ENCODE measurements around the gene NRAP.
"Not testable (repeated sequence)": the region's sequence is repeated elsewhere in the genome, so short reads cannot be mapped to it uniquely, and the experiment has no call there.

NRAP gene

DNA sequence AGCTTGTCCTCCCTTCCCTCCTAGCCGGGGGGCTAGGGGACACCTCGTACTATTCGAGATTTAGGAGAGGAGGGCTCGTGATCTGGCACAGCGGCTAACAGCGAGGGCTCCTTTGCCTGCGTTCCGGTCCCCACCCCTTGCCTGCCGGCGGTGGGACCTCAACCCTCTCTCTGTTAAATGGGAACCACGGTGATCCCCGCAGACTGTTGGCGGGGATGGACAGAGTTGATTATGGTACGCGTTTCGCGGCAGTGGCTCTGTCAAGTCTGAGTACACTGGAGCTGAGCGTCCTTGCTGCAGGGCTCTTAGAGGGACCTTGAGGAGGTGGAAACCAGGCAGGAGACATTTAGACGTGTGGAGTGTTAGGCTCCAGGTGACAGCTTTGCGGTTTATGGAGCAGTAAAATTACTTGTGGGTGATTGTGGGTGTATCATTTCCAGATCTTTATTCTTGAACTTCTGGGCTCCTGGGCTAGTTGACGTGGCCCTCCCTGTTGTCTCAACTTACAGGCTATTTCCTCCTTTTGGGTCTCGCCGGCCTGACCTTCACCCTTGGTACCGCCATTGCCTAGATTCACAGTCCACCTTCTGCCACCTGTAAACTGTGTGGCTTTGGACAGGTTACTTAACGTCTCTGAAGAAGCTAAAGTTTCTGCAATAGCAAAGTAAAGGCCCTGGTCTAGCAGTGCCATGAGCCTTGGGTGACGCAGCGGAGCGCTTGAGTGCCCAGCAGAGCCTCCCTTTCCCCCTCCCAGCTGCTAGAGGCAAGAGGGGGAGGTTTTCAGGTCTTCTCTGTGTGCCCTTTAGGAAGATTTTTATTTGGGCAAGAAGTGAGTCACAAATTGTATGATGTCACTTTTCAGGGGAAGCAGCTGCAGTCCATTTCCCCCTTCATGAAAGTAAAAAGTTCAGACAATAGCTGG lies 16.6 kb upstream of the NRAP start:
- peak; percentile 46 for DNase-seq (ENCODE audit: low read depth, low spot score)

DNA sequence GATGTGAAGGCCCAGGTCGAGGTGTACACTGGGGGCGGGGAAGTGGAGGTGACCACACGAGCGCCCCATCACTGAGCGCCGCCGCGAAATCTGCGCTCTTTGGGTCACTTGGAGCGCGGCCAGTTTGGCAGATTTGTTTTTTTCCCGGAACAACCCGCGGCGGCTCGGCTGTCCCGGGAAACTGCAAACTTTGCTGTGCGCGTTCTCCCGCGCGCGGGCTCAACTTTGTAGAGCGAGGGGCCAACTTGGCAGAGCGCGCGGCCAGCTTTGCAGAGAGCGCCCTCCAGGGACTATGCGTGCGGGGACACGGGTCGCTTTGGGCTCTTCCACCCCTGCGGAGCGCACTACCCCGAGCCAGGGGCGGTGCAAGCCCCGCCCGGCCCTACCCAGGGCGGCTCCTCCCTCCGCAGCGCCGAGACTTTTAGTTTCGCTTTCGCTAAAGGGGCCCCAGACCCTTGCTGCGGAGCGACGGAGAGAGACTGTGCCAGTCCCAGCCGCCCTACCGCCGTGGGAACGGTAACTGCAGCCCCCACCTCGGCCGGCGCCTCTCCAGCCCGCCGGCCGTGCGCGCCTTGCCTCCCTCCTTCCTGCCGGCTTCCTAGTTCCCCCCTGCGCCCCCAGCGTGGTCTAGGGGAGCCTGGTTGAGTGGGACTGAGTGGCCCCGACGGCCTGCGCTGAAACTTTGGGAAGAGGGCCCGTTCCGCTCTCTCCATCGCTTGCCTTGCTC lies 15.8 kb upstream of the NRAP start, which contains the start of gene CASP7:
CASP7 (plus strand) TSS at position 450 of the 727 bp plus-strand sequence. CDS start 17,582 bp downstream, outside the sequence.
- DNase-seq (ENCODE audit: low read depth, low spot score) = peak; percentile 93

DNA sequence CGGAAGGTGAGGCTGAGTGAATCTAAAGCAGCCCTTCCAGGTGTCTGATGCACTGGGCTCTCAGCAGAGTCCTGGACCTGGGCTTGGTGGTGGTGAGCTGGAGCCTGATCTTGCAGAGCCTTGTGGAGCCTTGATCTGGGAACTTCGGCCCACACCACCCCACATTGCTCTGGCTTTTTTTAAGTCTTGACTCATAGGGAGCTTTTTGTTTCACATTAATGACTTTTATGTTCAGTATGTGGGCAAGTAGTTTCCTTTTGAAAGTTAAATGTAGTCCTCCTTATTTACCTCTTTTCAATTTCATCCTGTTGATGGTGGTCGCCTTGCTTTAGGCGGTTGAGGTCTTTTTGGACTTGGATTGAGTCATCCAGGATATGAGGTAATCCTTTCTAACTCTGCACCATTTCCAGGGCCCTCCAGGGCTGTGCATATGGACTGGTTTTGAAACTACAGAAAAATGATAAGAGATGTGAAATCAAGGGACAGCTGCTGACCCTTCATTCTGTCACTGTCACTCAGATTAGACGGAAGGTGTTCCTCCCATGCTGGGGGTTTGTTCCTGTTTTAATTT lies 2.9 kb upstream of the NRAP start:
- DNase-seq (ENCODE audit: low read depth, low spot score) = peak; percentile 30

DNA sequence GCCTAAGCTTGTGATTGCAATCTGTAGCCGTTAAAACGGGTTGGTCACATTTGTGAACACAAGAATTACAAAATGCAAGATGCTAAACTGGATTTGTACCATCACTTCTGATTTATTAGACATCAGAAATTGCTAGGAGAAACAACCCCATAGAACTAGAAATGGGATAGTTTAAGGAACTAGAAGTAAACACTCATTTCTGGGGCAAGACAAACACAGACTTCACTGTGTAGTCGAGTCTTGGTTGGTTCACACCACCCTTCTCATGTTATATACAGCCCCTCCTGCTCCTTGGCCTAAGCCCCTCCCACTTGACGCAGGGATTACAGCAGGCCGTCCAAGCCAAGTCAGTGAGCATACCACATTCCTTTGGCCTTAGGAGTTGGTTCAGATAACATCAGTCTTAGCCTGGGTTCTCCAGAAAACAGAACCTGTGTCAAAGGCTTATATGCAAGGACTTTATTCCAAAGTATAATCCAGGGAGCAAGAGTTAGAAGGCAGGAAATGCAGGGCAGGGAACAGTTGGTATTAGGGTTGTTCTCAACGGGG lies 2.0 kb upstream of the NRAP start:
- peak; percentile 75 for DNase-seq (ENCODE audit: low read depth, low spot score)

DNA sequence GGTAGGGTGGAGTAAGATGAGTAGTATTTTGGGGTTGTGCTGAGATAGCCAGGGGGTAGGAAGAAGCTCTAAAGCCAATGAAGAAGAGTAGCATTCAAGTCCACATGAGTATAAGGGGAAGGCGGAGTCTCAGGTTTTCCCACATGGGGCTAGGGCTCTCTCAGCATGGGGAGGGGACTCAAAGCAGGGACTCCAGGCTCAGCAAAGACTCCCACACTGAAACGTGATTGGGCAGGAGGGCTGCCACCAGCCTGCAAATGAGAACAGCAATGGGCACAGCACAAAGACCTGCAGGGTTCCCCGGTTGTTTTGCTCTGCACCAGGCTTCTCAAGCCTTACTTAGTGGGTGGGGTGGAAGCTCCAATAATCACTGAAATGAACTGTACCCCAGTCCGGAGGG lies 1.5 kb upstream of the NRAP start:
- DNase-seq (ENCODE audit: low read depth, low spot score) = no peak

DNA sequence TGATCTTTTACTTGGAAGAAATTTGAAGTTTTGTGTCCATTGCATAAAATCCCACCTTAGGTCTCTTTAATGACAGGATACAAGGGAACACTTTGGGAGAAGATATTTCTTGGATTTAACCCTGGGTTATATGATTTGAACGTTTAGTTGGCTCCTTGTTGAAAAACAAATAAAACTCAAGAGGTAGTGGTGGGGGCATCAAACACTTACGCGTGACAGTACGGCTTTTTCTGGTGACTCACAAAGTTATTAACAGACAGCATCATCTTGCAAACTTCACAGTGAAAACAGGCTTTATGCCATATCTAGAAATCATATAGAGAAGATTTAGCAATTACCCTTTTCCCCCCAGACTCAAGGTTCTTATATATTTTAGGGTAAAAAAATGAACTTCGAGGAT lies 699 bp downstream of the NRAP start:
- DNase-seq (ENCODE audit: low read depth, low spot score) = no peak

DNA sequence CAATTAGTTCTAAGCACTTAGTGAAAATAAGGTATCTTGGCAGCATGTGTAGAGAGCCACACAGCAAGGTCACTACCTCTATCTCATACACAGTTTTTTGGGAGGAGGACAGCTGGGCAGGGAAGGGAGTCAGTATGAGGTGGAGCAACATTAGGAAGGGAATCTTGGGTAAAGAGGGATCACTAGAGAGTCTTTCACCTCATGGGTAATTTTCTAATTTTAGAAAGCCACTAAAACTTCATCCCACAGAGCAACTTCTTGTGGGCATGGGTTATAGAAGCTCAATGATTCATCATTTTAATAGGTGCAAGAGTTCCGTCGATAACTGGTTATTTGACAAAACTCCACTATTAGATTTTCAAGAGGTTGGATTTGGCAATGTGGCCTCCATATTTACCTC lies 2.5 kb downstream of the NRAP start:
- DNase-seq (ENCODE audit: low read depth, low spot score) = no peak

DNA sequence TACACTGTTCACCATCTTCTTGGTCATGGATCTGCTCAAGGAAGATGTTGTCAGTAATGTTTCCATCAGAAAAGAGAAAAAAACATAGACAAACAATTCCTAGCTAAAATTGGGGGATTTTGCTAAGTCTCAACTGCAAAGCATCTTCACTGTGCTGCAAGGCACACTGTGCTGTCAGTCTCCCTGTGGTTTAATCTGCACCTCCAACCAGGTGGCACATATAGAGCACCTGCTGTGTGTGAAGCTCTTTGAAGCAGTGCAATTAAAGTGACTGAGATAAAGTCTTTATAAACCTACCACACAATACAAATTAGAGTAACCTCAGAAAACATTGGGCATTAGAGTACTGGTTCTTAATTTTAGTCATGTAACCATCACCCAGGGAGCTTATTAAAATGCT lies 6.3 kb downstream of the NRAP start:
- no peak for DNase-seq (ENCODE audit: low read depth, low spot score)

DNA sequence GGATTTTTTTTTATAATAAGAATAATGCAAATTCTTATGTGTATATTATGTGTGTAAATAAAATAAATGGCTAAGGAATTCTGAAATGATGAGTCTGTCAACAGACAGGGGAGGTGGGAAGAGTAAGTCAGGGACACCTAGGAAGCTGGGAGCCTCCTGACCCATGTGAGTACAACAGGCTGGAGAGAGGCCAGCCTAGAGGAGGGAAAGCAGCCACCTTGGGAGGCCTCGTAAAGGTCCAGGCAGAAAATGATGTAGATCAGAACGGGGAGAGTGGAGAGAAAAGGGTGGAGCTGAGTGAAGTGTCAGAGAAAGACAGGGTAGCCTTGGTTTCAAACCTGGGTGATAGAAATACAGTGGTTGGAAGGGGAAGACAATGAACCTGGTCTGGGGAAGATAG lies 6.9 kb downstream of the NRAP start:
- DNase-seq (ENCODE audit: low read depth, low spot score) = no peak

DNA sequence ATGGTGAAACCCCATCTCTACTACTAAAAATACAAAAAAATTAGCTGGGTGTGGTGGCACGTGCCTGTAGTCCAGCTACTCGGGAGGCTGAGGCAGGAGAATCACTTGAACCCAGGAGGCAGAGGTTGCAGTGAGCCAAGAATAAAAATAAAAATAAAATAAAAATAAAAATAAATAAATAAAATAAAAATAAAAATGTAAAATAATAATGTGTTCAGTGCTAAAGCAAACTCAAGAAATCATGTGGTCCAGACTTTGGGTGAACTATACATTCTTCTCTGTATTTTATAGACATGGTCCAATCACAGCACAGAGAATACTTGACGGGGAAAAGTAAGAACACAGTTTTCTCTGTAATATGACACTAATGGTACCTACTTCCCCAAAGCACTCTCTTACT lies 11.4 kb downstream of the NRAP start:
- not testable (repeated sequence) for DNase-seq (ENCODE audit: low read depth, low spot score)

DNA sequence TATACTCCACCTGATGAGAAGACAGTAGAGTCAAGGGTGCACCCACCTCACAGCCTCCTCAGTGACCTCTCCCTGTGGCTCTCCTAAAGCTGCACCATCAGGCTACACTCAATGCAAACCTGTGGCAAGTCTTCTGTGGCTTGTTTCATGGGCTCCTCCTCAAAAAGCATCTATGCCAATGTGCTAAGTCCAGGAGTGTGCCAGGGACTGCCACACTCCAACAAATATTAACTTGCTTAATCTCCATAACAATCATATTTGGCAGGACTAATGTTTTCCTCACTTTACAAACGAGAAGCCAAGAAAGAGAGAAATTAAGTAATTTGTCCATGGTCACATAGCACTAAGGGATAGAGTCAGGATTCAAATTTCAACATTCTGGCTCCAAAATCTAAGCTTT lies 11.9 kb downstream of the NRAP start:
- DNase-seq (ENCODE audit: low read depth, low spot score) = no peak

DNA sequence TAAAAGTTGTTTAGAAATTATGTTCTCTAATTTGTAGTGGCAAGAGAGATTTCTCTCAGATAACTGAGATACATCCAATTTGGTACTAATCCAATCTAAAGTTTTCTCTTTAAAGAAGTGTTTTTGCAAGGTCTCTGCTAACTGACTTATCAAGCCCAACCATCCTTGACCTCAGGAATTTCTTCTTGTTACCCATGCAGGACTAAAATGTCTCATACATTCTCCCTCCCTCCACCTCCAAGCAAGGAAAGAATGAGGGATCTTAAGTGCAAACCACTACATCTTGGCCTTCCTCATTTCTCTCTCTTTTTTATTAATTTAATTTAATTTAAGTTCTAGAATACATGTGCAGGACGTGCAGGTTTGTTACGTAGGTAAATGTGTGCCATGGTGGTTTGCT lies 12.8 kb downstream of the NRAP start:
- DNase-seq (ENCODE audit: low read depth, low spot score) = peak; percentile 58

DNA sequence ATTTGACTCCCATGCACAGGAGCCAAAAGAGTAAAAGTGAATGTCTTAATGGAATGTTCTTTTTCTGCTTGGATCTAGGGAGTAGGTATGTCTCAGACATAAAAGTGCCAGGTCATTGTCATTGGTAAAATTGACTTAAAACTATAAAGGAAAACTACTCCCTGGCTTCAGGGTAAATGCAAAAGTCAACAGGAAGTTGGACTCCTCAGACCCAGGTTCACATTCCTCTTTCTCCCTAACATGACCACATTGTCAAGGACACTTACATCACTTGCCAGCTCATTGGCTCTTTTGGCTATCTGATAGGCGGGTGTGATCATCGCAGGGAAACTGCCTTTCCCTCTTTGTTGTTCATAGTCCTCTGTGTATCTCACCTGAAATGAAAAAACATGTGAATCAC lies 13.7 kb downstream of the NRAP start:
- DNase-seq (ENCODE audit: low read depth, low spot score) = no peak

DNA sequence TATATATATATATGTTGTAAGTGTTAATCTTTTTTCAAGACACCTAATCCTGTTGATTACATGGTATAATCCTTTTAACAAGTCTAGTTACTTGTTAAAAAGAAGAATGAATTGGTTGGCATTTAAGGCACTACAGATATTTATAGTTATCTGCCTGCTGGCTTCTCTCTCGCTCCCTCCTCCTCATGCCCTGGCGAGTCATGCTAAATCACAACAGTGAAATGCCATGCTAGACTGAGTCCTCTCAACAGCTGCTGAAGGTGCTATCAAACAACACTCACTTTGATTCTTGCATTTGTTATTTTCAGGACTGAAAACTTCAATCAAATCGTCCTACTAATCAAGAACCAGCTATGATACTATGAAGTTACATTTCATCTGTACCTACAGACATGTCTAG lies 15.4 kb downstream of the NRAP start:
- DNase-seq (ENCODE audit: low read depth, low spot score) = peak; percentile 46

DNA sequence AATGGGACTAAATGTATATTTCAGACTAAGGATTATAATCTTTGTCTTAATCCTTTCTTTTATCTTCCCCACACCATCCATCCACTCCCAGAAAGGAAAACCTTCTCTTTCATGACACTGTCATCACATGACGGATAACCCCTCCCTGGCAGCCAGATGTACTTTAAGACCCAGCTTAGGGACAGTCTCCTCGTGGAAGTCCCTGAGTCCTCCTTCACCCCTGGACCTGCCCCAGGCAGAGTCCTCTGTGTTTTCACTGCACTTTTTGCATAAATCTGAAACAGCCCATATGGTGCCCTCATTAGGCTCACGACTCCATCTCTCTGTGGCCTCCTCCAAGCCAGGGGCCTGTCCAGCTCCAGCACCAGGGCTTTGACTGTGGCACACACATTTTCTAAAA lies 16.0 kb downstream of the NRAP start:
- no peak for DNase-seq (ENCODE audit: low read depth, low spot score)

DNA sequence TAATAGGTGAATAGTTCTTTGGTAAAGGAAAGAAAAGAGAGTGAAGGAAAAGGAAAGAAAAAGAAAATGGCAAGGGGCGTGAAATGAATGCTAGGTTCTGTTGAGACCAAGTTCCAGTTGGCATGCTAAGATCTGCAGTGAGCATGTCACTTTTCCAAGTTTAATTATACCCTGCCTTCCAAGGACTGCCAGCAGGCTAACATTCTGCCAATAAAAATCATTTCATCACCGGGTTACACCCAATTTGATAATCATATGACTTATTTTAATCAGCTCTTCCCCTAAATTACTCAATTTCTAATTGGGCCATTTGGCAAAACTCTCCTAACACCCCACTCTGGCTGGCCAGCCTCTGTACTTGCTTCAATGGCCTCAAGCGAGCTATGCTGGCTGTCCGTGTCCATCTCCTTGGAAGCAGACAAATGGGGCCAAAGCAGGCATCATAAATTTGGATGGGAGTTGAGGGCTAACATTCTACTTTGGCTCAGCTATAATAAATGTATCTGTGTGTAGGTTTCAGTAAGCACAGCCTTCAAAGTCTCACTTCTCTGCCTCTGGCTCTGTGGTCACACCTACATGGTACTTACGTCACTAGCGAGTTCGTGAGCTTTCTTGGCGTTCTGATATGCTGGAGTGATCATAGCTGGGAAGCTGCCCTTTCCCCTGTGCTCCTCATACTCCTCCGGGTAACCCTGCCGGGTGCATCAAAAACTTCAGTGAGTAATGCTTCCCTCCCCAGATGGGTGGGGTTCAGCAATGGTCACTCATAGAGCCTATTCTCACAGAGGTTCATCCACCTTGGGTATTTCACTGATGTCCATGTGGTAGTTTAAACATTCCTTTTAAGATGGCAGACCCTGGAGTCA lies 17.3 kb downstream of the NRAP start:
- DNase-seq (ENCODE audit: low read depth, low spot score) = no peak

DNA sequence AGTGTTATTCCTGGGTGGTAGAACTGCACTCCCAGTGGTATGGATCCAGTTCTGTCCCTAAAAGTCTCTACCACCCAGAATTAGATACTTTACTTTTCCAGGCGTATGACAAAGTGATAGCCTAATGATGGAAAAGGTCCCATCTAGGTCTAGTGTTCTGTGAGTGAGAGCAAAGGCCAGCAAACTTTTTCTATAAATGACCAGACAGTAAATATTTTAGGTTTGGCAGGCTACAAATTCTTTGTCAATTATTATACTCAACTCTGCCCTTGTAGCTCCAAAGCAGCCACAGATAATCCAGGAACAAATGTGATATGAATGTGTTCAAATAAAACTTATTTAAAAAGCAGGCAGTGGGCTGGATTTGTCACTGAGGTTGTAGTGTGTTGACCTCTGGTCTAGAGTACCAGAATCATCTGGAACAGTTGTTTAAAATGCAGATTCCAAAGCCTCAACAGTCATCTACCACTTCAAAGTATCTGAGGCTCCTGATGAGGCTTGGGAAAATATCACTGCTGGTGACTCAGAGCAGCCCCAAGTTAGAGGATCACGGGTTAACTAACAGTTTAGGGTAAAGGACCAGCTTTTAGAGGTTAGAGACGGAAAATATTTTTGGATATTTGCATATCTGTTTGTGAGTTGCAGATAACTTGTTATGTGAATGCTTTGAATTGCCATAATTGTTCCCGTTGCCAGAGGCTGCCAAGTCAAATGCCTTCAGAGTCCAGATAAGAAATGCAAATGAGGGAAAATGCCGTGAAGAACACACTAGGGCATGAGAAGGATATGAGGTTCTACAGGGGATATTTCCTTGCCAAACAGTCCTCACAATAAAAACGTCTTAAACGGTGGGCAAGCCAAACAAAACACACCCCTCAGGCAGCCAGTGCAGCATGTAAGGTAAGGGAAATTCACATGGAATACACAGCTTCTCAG lies 19.4 kb downstream of the NRAP start:
- DNase-seq (ENCODE audit: low read depth, low spot score) = peak; percentile 92

DNA sequence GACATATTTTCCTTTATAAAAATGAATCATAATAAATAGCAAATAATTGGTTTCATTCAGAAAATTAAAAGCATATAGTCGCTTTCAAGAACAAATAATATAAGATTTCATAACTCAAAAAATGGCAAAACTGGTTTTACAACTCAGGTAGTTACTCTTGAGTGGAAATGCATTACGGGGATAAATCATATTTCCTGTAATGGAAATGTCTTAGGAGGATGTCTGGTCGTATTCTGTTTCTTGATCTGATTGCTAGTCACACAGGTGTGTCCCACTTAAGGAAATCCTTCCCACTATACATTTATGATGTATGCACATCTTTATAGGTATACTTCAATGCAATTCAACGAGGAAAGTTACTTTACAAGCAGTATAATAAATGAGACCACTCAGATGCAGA lies 20.7 kb downstream of the NRAP start:
- DNase-seq (ENCODE audit: low read depth, low spot score) = no peak

DNA sequence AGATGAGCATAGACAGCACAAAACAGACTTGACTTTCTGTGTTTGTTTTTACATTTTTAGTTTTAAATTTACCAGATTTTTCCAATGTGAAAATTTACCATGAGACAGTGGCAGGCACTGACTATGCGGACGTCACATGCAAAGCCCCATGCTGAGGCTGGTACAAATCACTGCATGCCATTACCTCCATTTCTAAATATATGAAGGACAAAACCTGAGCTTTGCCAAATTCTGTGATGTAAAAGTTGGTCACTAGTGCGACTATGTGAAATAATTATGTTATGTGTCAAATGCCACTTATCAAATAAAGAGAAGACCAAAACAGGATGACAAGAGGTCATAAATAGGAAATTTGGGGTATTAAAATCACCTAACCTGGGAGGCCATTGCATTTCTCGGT lies 22.1 kb downstream of the NRAP start:
- DNase-seq (ENCODE audit: low read depth, low spot score) = no peak

DNA sequence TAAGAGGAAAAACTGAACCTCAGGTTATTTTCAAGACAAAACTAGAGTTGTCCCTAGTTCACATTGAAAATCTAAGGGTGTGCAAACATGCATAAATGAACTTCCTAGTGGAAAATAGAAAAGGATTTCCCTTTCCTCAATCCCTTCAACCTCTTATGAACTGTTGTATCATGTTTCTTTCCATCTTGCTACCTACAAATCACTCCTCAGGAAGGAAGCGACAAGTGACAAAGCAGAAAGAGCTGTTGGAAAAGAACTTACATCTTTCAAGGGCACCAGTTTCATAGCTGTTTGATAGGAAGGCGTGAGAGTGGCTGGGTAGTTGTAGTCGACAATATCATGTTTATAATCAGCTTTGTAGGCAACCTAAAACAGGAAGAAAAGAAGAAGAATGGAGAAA lies 23.9 kb downstream of the NRAP start:
- no peak for DNase-seq (ENCODE audit: low read depth, low spot score)
